Embryonic facial prominence (tissue), 1 donor: ENCODE data around the gene FRMD8.

Source experiments
- DNase-seq: peaks from one replicate; pipeline ENCODE4 v3.0.0-alpha.2; 2016; ENCODE audit errors: extremely low spot score

Gene FRMD8

DNA sequence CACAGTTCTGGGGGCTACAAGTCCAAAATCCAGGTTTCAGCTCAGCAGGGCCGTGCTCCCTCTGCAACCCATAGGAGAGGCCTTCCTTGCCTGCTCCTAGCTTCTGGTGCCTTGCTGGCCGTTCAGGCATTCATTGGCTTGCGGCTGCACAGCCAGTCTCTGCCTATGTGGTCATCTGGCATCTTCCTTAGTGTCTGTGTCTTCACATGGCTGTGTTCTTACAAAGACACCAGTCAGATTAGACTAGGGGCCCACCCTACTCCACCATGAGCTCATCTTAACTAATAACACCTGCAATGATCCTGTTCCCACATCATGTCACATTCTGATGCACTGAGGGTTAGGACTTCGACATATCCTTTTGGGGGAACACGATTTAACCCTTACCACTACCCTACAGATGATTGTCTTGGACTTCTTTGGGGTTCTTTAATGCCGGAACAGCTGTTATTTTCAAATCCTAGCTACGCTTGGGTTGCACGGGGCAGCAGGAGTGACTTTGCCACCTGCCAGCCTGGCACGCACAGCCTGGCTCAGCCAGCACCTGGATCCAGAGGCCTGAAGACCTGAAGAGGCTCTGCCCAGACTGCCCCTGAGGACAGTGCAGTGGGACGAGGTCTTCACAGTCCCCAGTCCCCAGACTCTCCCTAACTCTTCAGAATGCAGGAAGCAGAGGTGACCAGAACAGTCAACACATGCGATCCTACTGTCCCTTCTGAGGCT lies 28.5 kb downstream of the FRMD8 start:
- no peak for DNase-seq

DNA sequence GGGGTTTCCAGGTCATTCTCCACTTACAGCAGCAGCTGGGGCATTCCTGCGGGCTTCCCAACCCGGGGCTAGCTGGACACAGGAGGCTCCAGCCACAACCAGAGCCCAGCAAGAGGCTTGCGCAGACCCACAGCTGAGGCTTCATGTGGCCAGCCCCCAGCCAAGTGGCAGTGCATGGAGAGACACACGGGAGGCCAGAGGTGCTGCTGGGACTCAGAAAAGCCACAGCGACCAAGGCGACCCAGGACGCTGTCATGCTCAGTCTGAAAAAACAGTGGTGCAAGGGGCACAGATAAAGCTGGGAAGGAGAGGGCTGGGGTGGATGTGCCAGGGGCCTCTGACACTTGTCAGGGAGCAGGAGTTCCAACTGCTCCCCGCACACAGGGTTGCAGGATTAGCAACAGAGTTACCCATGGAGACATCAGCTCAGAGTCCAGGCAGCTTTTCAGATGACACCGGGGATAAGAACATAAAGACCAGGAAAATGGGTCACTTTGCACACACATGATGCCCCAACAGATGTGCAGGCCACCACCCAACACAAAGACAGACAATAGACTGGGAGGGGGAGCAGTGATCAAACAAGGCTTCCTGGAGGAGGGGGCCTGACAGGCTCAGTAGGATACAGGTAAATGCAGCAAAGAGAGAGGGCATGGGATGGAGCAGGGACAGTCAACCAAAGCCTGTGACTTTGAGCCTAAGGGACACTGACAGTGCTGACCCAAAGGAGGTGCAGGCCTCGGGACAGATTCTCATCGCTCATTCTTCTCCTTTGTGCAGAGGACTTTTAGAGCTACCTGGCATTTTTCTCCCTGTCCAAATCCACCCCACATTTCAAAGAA lies 29.3 kb downstream of the FRMD8 start:
- DNase-seq = no peak

GRCh38 chr11:65416341-65416824 lies 29.9 kb downstream of the FRMD8 start:
- no peak for DNase-seq

DNA sequence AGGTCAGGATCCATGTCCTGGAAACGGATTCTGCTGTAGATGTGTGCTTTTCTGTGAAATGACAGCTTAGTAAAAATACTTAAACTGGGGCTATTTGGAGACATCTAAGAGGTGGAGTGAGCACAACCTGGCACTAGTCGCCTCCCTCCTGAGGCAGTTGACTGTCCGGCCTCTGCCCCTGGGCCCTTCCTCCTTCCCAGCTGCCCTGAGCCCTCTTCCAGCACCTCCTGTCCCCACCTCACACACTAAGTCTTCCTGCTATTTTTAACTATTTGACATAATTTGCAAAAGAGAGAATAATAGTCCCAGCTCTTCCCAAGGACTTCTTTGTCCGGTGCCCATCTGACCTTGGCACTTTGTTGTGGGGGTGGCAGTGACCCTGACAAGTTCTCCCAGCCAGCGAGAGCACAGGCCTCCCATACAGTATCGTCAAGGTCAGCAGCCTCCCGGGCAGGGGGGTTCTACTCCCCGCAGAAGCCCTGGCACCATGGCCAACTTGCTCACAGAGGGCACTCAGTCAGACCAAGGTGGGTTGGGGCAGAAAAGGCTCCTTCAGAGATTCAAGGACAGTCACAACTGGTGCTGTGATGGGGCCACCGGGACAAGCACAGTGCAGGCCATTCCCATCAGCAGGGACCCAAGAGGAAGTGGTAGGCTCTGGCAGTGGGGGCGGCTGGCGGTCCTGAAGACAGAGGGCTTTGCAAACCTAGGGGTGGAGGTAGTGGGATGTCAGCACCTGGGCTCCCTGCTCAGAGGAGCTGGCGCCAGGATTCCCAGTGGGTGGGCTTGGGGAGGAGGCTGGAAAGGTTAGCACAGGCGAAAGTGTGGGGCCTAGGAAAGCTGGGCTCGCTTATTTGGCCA lies 30.6 kb downstream of the FRMD8 start:
- DNase-seq = no peak

DNA sequence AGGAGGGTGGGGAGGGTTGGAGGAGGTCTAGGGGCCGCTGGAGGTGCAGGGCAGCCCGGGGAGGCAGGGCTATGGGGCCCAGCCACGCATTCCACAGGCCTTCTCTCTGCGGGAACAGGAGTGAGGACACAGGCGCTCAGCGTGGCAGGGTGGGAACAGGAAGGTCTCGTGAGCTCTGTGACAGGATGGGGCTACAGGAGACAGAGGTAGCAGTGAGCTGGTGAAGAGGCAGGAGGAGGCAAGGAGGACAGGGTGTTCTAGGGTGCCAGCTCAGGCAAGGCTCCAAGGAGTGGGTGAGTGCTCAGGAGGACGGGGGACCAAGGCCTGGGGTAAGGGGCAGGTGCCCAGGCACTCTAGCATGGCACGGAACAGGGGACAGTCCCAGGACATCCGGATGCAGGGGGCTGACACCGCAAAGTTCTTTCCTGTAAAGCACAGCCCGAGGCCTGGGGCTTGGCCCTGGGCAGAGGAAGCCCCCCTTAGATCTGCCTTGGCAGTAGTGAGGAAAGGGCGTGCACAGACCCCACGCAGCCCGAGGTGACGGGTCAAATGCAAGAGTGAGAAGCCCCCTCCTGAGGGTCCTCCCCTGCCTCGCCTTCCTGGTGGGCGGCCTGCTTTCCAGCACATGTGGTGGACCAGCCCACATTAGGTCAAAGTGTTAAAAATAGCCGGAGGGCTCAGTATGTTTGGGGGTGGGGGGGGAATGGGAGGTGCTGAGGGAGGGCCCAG lies 31.4 kb downstream of the FRMD8 start:
- DNase-seq = no peak

- no peak for DNase-seq
Observed at GRCh38 chr11:65418431-65418680, 31.9 kb downstream of the FRMD8 start.

- peak; percentile 83 for DNase-seq
Observed at GRCh38 chr11:65418681-65419459, 32.4 kb downstream of the FRMD8 start.

DNA sequence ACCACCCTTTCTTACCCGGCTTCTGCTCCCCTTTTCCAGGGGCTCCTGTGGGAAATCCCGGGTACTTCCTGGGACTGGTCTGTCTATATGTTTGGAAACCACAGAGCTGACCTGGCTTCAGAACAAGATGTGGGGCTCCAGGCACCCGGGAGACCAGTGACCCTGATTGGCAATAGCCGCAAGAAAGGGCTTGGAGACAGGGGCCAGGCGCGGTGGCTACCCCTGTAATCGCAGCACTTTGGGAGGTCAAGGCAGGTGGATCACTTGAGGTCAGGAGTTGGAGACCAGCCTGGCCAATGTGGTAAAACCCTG lies 33.0 kb downstream of the FRMD8 start:
- no peak for DNase-seq

GRCh38 chr11:65419772-65420481 lies 33.5 kb downstream of the FRMD8 start:
- DNase-seq = peak; percentile 81

GRCh38 chr11:65420506-65420905 lies 34.1 kb downstream of the FRMD8 start:
- no peak for DNase-seq

GRCh38 chr11:65420979-65421793 lies 34.7 kb downstream of the FRMD8 start:
- peak; percentile 63 for DNase-seq

GRCh38 chr11:65421794-65422632 lies 35.6 kb downstream of the FRMD8 start:
- peak; percentile 88 for DNase-seq

DNA sequence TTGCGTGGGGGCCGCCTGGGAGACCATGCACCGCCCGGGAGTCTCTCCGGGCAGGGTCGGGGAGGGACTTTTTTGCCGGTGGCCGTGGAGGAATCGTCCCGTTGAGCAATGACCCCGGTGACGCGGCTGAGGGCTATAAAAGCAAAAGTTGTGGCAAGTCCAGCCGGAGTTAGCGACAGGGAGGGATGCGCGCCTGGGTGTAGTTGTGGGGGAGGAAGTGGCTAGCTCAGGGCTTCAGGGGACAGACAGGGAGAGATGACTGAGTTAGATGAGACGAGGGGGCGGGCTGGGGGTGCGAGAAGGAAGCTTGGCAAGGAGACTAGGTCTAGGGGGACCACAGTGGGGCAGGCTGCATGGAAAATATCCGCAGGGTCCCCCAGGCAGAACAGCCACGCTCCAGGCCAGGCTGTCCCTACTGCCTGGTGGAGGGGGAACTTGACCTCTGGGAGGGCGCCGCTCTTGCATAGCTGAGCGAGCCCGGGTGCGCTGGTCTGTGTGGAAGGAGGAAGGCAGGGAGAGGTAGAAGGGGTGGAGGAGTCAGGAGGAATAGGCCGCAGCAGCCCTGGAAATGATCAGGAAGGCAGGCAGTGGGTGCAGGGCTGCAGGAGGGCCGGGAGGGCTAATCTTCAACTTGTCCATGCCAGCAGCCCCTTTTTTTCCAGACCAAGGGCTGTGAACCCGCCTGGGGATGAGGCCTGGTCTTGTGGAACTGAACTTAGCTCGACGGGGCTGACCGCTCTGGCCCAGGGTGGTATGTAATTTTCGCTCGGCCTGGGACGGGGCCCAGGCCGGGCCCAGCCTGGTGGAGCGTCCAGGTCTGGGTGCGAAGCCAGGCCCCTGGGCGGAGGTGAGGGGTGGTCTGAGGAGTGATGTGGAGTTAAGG lies 36.4 kb downstream of the FRMD8 start, which contains the start of gene NEAT1:
NEAT1 (plus strand) TSS at position 166 of the 883 bp plus-strand sequence.
- peak; percentile 74 for DNase-seq

- no peak for DNase-seq
Observed at GRCh38 chr11:65423516-65424204, 37.2 kb downstream of the FRMD8 start.

GRCh38 chr11:65424205-65425104 lies 38.0 kb downstream of the FRMD8 start:
- DNase-seq = no peak
